Coronary artery (tissue), 2 donors: ENCODE results near the gene SSU72.
A peak's percentile ranks its signal among the peaks of the same experiment; 100 is the strongest.

Source experiments
- DNase-seq: peaks from one replicate; pipeline ENCODE4 v3.0.0-alpha.2; 2017; ENCODE audit warnings: low spot score
- H3K27ac ChIP-seq, 2 donors: fragments of 200-600 bp; sonication (generic); one replicate each; pipeline ENCODE4 v1.5.1; 2016 to 2019
- H3K4me3 ChIP-seq: fragments of 200-600 bp; sonication (generic); 2 replicates; pipeline ENCODE4 v1.5.1; 2016; ENCODE audit warnings: mild to moderate bottlenecking, moderate library complexity
- CTCF ChIP-seq: fragments of 200-600 bp; sonication (generic); IDR thresholded peaks from one replicate; pipeline ENCODE4 v1.5.1; 2019; ENCODE audit warnings: antibody characterized with exemption

The SSU72 gene

GRCh38 chr1:1550591-1551432, 23.9 kb downstream of the SSU72 start:
- DNase-seq: no peak
- peak overlapping the region; percentile 31 for H3K4me3 ChIP-seq
- TF ChIP-seq CTCF: no peak
- H3K27ac ChIP-seq: peak overlapping the region in 1 of 2 donors; percentile 60

- Histone ChIP-seq H3K4me3 (peak overlapping the region; percentile 31), H3K27ac (peak overlapping the region in 1 of 2 donors; percentile 60)
- no peak for TF ChIP-seq CTCF
These were observed 24.6 kb downstream of the SSU72 start for GRCh38 chr1:1550087-1550486.

GRCh38 chr1:1548591-1548990, 26.1 kb downstream of the SSU72 start:
- DNase-seq: no peak
- no peak for TF ChIP-seq CTCF

More at GRCh38 chr1:1550087-1550486, 24.6 kb downstream of the SSU72 start:
- DNase-seq: no peak

GRCh38 chr1:1547476-1547875, 27.2 kb downstream of the SSU72 start:
- no peak for DNase-seq
- TF ChIP-seq CTCF: no peak
- no peak overlapping the region for H3K27ac ChIP-seq

More at GRCh38 chr1:1548591-1548990, 26.1 kb downstream of the SSU72 start:
- Histone ChIP-seq H3K27ac (no peak overlapping the region), H3K4me3 (no peak overlapping the region)

GRCh38 chr1:1547011-1547410, 27.7 kb downstream of the SSU72 start:
- no peak overlapping the region for H3K4me3 ChIP-seq

More at GRCh38 chr1:1547476-1547875, 27.2 kb downstream of the SSU72 start:
- H3K4me3 ChIP-seq: no peak overlapping the region

GRCh38 chr1:1545946-1546737, 28.5 kb downstream of the SSU72 start:
- H3K27ac ChIP-seq: no peak overlapping the region
- no peak overlapping the region for H3K4me3 ChIP-seq
- no peak for DNase-seq
- no peak for TF ChIP-seq CTCF

More at GRCh38 chr1:1547011-1547410, 27.7 kb downstream of the SSU72 start:
- no peak for TF ChIP-seq CTCF
- DNase-seq: no peak
- no peak overlapping the region for H3K27ac ChIP-seq
